ENCODE data around the gene CCDC91. TPM values are rescaled to one million over a fixed set of nuclear protein-coding genes. Genes with fewer than 3 reads are reported as not detected.

Gene CCDC91
- total RNA-seq, 4 donors from 2014 or later: 7.2 to 37.6 (median 22.7) TPM

GRCh38 chr12:28543021-28543890 lies 353.0 kb downstream of the CCDC91 start:
- no peak overlapping the region for H3K27ac ChIP-seq
- intact Hi-C loops (cut with DNase I): no loop called here
- H3K36me3 ChIP-seq: no peaks in the 10 kb centered on the region
- WGBS, 2 donors: 80 to 86% methylated on average over 10 of the region's 10 CpGs
- TF ChIP-seq CTCF (IDR thresholded peaks at IDR 0.05) (no peak), POLR2A (IDR thresholded peaks at IDR 0.05) (no peak)
- H3K9me3 ChIP-seq: no peaks in the 10 kb centered on the region
- H3K4me1 ChIP-seq: peaks cover 0 to 13% (median 4%) of the 10 kb centered on the region in 3 donors
- no peaks in the 10 kb centered on the region for H3K27me3 ChIP-seq
- H3K4me3 ChIP-seq: no peak overlapping the region
- no peak for DNase-seq

DNA sequence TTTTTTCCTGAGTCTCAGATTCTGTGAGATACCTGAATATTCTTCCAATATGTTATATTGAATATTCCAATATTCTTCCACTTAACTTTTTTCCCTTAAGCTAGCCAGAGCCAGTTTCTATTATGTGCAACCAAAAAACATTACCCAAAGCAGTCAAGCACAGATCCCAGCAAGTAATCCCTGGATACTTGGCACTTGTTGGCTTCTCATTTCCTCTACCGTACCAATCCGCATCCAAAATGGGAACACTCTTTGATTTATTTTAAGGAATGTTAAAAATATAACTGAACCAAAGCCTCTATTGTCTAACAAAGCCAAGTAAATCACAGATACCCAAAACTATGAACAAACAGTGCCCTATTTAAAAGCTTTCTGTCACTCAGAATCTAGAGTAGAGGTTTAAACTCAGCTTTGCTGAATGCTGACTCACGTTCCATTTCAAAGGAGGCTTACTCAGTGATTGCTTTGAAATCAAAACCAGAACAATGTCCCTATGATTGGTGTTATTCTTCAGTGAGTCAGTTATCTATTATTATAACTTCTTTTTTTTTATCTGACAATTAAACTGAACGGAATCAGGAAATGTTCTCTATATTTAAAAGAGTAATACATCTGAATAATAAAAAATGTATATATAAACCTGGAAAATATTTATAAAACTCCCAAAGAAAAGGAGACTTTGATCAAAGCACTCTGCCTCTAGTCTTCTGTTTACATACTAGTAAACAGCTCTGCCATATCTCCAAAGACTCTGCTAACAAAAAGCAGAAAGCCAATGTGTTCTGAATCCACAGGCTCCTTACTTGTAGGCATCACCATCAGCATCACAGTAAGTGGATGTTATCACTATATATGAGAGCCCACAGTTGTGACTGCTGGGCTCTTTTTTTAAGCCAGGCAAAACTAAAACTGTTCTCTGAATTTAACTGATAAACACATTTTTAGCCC lies 360.8 kb downstream of the CCDC91 start:
- intact Hi-C loops (cut with DNase I): no loop called here
- DNase-seq: no peak
- H3K4me3 ChIP-seq: no peak overlapping the region
- no peak for TF ChIP-seq POLR2A (IDR thresholded peaks at IDR 0.05)
- TF ChIP-seq CTCF (IDR thresholded peaks at IDR 0.05): no peak
- 14 to 19% methylated on average over 4 of the region's 4 CpGs for WGBS, 2 donors
- no peaks in the 10 kb centered on the region for H3K36me3 ChIP-seq
- no peaks in the 10 kb centered on the region for H3K27me3 ChIP-seq
- peak overlapping the region in 3 of 4 donors; percentile 8 to 36 (median 33) for H3K27ac ChIP-seq
- peaks cover 0 to 25% (median 8%) of the 10 kb centered on the region in 3 donors for H3K4me1 ChIP-seq
- no peaks in the 10 kb centered on the region for H3K9me3 ChIP-seq

DNA sequence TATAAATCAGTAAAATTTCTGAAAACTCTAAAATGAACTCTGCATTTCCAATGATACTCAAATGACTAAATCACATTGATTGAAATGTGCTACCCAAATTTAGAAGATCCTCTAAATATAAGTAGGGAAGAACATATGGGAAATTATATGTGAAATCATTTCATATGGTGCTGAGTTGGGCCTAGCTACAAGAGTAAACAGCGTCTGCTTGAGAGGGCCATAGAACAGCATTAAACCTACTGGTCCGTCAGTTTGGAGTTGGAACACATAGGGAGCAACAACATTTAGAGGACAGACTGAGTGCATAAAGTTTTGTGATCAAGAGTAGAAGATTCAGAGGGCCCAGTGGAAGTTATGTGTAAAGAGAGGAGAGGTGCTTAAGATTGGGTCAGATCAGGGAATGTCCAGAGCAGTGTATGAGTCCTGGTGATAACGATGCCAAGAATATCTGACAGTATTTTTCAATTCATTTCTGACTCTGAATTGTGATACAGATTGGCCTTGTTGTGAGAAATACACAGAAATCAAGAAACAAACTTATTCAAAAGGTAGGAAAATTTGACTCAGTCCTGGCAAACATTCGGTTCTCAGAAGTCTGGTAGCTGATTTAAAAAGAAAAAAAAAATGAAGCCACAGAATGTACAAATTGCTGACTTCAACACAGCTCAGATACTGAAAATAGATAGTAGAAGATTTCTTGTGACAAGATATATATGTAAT lies 362.2 kb downstream of the CCDC91 start:
- 72 to 79% methylated on average over 4 of the region's 4 CpGs for WGBS, 2 donors
- H3K27me3 ChIP-seq: no peaks in the 10 kb centered on the region
- no peak overlapping the region for H3K4me3 ChIP-seq
- no peaks in the 10 kb centered on the region for H3K36me3 ChIP-seq
- H3K4me1 ChIP-seq: peaks cover 0 to 25% (median 8%) of the 10 kb centered on the region in 3 donors
- no peak for TF ChIP-seq POLR2A (IDR thresholded peaks at IDR 0.05)
- no peak for TF ChIP-seq CTCF (IDR thresholded peaks at IDR 0.05)
- no peaks in the 10 kb centered on the region for H3K9me3 ChIP-seq
- no peak overlapping the region for H3K27ac ChIP-seq
- intact Hi-C loops (cut with DNase I): no loop called here
- DNase-seq: no peak

DNA sequence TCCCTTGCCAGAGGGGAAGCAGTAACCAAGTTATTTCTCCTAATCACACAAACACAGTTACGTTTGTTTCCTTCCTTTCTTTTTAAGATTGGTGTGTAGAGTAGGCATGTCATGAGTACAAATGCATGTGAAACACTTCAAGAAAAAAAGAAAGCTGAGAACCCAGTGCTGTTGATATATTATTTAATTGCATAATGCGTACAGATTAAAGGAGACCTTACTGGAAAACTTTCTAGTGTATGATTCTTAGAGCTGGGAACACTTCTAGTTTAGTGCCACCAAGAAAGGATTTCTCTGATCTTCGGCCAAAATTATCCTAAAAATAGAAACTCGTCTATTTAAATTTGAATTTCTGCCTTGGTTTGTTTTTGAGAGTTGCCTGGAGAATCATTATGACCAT lies 365.5 kb downstream of the CCDC91 start:
- H3K27me3 ChIP-seq: no peaks in the 10 kb centered on the region
- intact Hi-C loops (cut with DNase I): no loop called here
- no peaks in the 10 kb centered on the region for H3K36me3 ChIP-seq
- no peaks in the 10 kb centered on the region for H3K9me3 ChIP-seq
- no peak overlapping the region for H3K4me3 ChIP-seq
- no peak for DNase-seq
- TF ChIP-seq CTCF (IDR thresholded peaks at IDR 0.05) (no peak), POLR2A (IDR thresholded peaks at IDR 0.05) (no peak)
- whole genome bisulfite sequencing, 2 donors: 81 to 83% methylated on average over 4 of the region's 4 CpGs
- no peak overlapping the region for H3K27ac ChIP-seq
- peaks cover 0 to 18% (median 5%) of the 10 kb centered on the region in 3 donors for H3K4me1 ChIP-seq
